Head of caudate nucleus (tissue), 42 donors: ENCODE measurements around the gene IRX3.

Experiments used
- DNase-seq, 42 donors: peaks; one replicate each; pipeline versions ENCODE4 v3.0.0 to v3.0.0-alpha.2; 2020 to 2021; ENCODE audit warnings: mixed read lengths in 7 of 42
- intact Hi-C: fragments of 100-400 bp; cut with DNase I; formaldehyde crosslinking; loops from one replicate; pipeline ENCODE4 v1.15.0; 2022

The IRX3 gene

DNA sequence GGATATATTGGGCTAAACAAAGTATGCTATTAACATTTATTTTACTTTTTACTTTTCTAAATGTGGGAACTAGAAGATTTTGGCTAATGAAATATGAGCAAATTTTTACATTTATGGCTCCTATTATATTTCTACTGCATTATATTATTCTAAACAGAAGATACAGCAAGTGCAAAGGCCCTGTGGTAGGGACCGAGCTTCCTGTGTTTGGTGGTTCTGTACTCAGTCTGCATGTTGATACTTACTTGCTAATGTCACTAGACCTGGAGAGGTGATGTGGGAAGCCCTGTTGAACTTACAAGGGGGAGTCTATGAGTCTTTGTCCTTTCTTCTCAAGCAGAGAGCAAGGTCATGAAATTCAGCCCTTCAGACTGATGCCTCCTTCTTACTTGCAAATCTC lies 10.0 kb upstream of the IRX3 start:
- DNase-seq, result no peak
- intact Hi-C loops, result no loop called here

DNA sequence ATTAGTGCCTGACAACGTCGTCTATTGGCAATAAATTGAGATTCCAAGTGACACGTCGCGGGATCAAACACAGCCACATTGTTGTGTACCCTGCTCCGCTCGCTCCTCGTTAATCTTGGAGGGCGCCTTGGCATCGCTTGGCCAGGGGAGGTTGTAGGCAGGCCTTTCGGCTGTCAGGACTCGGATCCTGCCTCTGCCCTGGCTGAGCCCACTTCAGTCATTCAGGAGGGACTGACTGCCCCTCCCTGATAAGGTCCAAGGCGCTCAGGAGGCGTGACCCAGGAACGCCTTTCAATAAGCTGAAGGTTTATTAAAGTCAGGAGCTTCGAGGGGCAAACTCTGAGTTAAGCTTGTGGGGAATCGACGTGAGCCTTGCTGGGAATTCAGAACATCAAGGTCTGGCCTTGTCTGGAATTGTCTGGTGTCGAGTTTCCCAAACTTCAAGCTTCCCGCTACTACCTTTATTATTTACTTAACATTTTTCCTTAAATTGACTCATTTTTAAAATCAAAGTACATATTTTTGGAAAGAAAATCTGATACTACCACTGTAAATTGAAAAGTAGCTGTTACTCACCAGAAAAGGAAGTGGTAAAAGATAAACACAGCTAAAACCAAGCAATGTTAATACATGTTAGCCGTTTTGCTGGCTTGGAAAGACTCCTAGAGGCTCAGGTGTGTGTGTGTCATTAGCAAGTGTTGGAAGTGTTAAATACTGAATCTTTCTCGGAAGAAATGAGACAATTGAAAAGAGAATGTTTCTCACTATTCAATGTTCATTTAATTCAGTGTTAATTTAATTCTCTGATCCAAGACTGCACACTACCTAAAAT lies 5.3 kb upstream of the IRX3 start:
- intact Hi-C loops, result no loop called here
- DNase-seq, result no peak

- DNase-seq, result no peak
- intact Hi-C loops, result no loop called here
Measured at GRCh38 chr16:54290833-54291655, 4.5 kb upstream of the IRX3 start.

GRCh38 chr16:54289945-54290832 lies 3.6 kb upstream of the IRX3 start:
- no peak for DNase-seq
- intact Hi-C loops, result loop anchor here (5.0 kb wide), 1 partner anchor 642 kb away; the partner anchor contains the start of gene IRX5

DNA sequence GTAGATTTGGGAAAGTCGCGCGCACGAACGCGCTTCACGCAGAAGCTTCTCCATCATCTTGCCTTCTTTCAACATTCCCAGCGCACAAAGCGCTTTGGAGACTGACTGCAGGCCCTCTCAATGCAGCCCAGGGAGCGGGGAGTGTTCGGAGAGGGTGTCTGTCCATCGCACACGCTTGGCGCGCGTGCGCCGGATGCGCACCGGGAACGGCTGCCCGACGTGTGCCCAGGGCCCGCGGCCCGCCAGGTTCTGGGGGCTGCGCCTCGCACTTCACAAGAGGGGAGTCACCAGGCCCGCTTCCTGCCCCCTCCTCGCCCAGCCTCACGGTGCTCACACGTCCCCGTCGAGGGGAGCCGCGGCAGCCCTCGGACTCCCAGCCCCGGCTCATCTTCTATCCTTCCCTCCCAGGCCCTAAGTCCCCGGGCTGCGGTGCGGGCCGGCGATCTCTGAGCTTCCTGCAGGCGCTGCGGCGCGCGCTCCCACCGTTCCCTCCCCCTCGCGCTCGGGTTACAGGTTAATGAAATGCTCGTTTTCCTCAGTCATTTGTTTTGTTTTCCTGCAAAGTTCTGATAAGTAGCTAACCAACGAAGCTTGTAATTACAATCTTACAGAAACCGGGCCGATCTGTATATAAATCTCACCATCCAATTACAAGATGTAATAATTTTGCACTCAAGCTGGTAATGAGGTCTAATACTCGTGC lies 2.8 kb upstream of the IRX3 start:
- DNase-seq, result no peak
- intact Hi-C loops, result loop anchor here (5.0 kb wide), 1 partner anchor 643 kb away; the partner anchor contains the start of gene IRX5

- intact Hi-C loops, result loop anchor here (5.0 kb wide), 1 partner anchor 643 kb away; the partner anchor contains the start of gene IRX5
- DNase-seq, result no peak
Measured at GRCh38 chr16:54288835-54289241, 2.3 kb upstream of the IRX3 start.

DNA sequence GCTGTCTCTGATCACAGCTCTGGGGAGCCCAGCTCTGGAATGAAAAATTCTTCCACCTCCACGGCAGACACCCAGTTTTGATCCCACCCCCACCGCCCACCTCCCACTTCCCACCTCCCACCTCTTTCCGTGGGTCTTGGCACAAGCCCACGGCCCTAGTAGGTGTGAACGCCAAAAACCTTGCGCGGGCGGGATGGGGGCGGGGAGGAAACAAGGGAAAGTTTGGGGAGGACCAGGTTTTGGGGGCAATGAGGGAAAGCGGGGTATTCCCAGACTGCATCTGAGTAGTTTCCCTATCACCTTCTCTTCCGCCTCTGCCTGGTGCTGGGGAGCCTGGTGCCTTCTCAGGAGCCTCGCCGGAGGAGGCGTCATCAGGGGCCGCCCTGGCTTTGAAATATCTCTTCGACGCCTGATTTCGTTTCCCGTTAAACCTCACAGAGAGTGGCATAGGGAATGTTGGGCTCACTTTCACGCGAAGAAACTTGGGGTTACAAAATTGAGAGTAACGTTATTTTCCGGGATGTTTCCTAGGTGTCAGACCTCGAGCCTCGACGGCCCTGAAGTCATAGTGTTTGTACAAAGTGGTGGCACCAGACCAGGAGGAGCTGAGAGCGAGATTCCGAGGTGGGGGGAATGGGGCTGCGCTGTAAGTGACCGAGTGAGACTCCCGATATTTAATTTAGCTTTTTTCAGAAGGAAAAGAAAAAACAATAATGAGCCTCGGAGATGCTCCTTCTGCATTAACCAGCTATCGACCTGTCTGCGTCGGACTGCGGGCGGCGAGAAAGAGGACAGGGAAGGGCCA lies 1.6 kb upstream of the IRX3 start:
- intact Hi-C loops, result loop anchor here (5.0 kb wide), 1 partner anchor 644 kb away; the partner anchor contains the start of gene IRX5
- no peak for DNase-seq

GRCh38 chr16:54287131-54288029 lies 793 bp upstream of the IRX3 start:
- intact Hi-C loops, result loop anchor here (5.0 kb wide), 1 partner anchor 645 kb away; the partner anchor contains the start of gene IRX5

DNA sequence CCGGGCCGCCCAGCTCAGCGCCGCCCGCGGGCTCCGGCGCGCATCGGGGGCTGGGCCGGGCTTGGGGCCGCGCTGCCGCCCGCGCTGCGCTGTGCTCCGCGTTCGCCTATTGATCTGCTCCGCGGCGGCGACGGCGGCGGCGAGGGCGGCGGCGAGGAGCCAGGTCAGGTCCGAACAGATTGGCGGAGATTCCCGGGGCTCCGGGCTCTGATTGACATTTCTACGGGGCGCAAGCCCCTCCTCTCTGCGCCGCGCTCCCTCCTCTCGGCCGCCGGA lies 559 bp downstream of the IRX3 start:
- peak in 1 of 42 donors; percentile 12 for DNase-seq
- intact Hi-C loops, result loop anchor here (5.0 kb wide), 1 partner anchor 646 kb away; the partner anchor contains the start of gene IRX5

More at GRCh38 chr16:54287131-54288029, 793 bp upstream of the IRX3 start:
- no peak for DNase-seq

DNA sequence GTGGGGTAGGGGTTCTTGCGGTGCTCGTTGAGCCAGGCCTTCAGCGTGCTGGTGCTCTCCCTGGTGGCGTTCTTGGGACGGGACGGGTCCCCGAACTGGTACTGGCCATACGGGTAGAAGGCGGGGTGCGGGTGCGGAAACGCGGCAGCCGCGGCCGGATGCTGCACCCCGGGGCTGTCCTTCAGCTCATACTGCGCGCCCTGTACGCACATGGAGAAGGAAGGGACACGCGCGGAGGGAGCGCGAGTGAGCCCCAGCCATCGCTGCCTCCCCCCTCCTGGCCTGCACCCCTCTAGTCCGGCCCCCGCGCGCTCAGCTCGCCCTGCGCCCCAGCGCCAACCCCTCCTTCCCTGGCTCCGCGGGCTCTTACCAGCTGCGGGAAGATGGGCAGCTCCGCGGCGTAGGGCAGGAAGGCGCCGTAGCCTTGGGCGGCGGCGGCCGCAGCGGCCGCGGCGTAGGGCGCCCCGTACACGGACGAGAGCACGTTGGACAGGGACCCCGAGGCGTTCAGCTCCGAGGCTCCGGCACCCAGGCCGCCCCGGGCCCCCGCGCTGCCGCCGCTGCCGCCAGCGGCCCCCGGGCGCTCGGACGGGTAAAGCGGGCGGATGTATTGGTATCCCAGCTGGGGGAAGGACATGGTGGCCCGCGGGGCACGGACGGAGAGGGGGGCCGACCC lies 1.0 kb downstream of the IRX3 start:
- intact Hi-C loops, result loop anchor here (5.0 kb wide), 1 partner anchor 647 kb away; the partner anchor contains the start of gene IRX5
- DNase-seq, result peak in 1 of 42 donors; percentile 30

GRCh38 chr16:54284931-54285413 lies 1.6 kb downstream of the IRX3 start:
- intact Hi-C loops, result loop anchor here (5.0 kb wide), 1 partner anchor 647 kb away; the partner anchor contains the start of gene IRX5
- peak in 1 of 42 donors; percentile 23 for DNase-seq

- intact Hi-C loops, result no loop called here
- peak in 1 of 42 donors; percentile 28 for DNase-seq
Measured at GRCh38 chr16:54284319-54284930, 2.2 kb downstream of the IRX3 start.

- DNase-seq, result peak in 2 of 42 donors; percentile 16 to 39
- intact Hi-C loops, result no loop called here
Measured at GRCh38 chr16:54283725-54284318, 2.8 kb downstream of the IRX3 start.

GRCh38 chr16:54282928-54283724 lies 3.5 kb downstream of the IRX3 start:
- peak in 2 of 42 donors; percentile 3 to 5 for DNase-seq
- intact Hi-C loops, result no loop called here
